Sigmoid colon (tissue), 7 donors: ENCODE measurements around the gene LMAN2. TPM values are rescaled to one million over a fixed set of nuclear protein-coding genes. Genes with fewer than 3 reads are reported as not detected.

Experiments used
- DNase-seq: peaks from one replicate; pipeline ENCODE4 v3.0.0-alpha.2; 2019
- H3K27ac ChIP-seq, 4 donors: fragments of 200-600 bp; sonication (generic); one replicate each; pipeline ENCODE4 v1.5.1; 2016 to 2019; ENCODE audit warnings: mild to moderate bottlenecking in 1 of 4
- H3K27me3 ChIP-seq, 3 donors: fragments of 200-600 bp; sonication (generic); one replicate each; pipeline ENCODE4 v1.5.1; 2019; ENCODE audit warnings: mild to moderate bottlenecking in 1 of 3
- H3K36me3 ChIP-seq, 4 donors: fragments of 200-600 bp; sonication (generic); one replicate each; pipeline ENCODE4 v1.5.1; 2016 to 2019
- H3K4me1 ChIP-seq, 4 donors: fragments of 200-600 bp; sonication (generic); one replicate each; pipeline ENCODE4 v1.5.1; 2017 to 2019
- H3K4me3 ChIP-seq, 4 donors: fragments of 200-600 bp; sonication (generic); one replicate each; pipeline ENCODE4 v1.5.1; 2017 to 2019; ENCODE audit warnings: mild to moderate bottlenecking in 2 of 4, moderate library complexity in 1 of 4
- H3K9me3 ChIP-seq, 4 donors: fragments of 200-600 bp in 3 of 4; sonication (generic) in 3 of 4; one replicate each; pipeline versions ENCODE4 v1.5.1 to v1.6.1; 2013 to 2019
- EP300 ChIP-seq, 4 donors: sonication (generic); formaldehyde crosslinking; IDR thresholded peaks; one replicate each; pipeline ENCODE4 v1.6.1; 2017; ENCODE audit warnings: antibody characterized with exemption in 4 of 4
- POLR2A ChIP-seq, 2 donors: fragments of 450-650 bp; IDR thresholded peaks; one replicate each; pipeline ENCODE4 v1.6.1; 2016; ENCODE audit warnings: antibody characterized with exemption in 2 of 2, mild to moderate bottlenecking in 2 of 2, moderate library complexity in 2 of 2
- POLR2AphosphoS5 ChIP-seq, 4 donors: sonication (generic); formaldehyde crosslinking; IDR thresholded peaks; one replicate each; pipeline ENCODE4 v1.6.1; 2017; ENCODE audit warnings: antibody characterized with exemption in 4 of 4
- WGBS, 2 donors: extraction: QIAGEN DNeasy Blood & Tissue Kit; methylation state at CpG; one replicate each; pipeline ENCODE4 v1.1.7; 2013; 5-methylcytosine and 5-hydroxymethylcytosine counted together
- intact Hi-C: fragments of 100-400 bp; cut with DNase I; formaldehyde crosslinking; loops from one replicate; pipeline ENCODE4 v1.15.1; 2023
- polyA plus RNA-seq, 3 donors: library from polyadenylated mRNA; stranded (reverse); fragments of 200-250 nt; gene quantifications; one replicate each; pipeline ENCODE4 v1.2.3, GENCODE V29; 2013
- total RNA-seq, 4 donors: library from RNA; depleted of rRNA; stranded (reverse); fragments of >200 nt; gene quantifications; one replicate each; pipeline ENCODE4 v1.1.0, GENCODE V29; 2016
- TF ChIP-seq, protein P1 (sequence below), 4 experiments: fragments of 450-650 bp in 3 of 4; fragments of 200-600 bp in 1 of 4; IDR thresholded peaks; one replicate each; pipeline ENCODE4 v1.5.1; 2016 to 2019; ENCODE audit warnings: antibody characterized with exemption in 4 of 4, mild to moderate bottlenecking in 3 of 4, moderate library complexity in 2 of 4
- donor health status: healthy with polysubstance abuse.
- donor health status: Bipolar disorder and iron deficiency.
- donor health status: healthy.

Gene LMAN2
- total and polyA plus RNA-seq, 7 donors: 62.5 to 244 (median 108) TPM

DNA sequence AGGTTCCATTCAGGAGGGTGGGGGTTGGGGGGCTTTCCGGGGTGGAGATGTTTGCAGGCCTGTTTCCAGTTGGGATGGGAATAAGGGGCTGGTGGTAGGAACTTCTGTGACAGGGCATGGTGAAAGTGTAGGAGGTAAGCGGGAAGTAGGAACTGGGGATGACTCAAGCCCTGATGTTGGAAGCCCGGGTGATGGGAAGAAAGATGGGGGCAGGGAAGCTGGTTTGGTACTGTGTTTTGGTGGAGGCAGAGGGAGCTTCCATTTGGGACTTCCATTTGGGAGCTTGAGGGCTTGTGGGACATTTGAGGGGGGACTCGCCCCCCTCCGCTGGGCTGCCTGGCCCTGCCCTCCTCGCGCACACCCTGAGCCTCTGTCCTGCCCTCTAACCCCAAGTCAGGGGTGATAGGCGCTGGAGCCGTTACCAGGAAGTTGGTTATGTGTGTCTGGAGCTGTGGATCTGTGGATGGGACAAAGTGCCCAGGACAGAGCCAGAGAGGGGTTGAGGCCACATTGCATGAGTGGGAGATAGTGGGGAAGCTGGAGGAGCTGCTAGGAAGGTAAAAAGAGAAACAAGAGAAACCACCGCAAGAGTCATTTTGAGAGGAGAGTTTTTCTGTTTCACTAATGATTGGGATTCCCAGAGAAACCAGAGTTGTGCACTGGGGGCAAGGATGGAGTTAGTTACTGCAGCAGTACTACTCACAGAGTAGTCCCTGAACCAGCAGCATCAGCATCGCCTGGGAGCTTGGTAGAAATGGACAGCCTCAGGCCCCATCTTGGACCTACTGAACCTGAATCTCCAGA, 12.9 kb upstream of the LMAN2 start:
- intact Hi-C loops: no loop called here
- H3K4me3 ChIP-seq: no peak overlapping the region
- no peaks in the 10 kb centered on the region for H3K9me3 ChIP-seq
- TF ChIP-seq POLR2AphosphoS5 (IDR thresholded peaks at IDR 0.05) (no peak), EP300 (IDR thresholded peaks at IDR 0.05) (no peak), POLR2A (IDR thresholded peaks at IDR 0.05) (no peak)
- TF ChIP-seq, protein P1, sequence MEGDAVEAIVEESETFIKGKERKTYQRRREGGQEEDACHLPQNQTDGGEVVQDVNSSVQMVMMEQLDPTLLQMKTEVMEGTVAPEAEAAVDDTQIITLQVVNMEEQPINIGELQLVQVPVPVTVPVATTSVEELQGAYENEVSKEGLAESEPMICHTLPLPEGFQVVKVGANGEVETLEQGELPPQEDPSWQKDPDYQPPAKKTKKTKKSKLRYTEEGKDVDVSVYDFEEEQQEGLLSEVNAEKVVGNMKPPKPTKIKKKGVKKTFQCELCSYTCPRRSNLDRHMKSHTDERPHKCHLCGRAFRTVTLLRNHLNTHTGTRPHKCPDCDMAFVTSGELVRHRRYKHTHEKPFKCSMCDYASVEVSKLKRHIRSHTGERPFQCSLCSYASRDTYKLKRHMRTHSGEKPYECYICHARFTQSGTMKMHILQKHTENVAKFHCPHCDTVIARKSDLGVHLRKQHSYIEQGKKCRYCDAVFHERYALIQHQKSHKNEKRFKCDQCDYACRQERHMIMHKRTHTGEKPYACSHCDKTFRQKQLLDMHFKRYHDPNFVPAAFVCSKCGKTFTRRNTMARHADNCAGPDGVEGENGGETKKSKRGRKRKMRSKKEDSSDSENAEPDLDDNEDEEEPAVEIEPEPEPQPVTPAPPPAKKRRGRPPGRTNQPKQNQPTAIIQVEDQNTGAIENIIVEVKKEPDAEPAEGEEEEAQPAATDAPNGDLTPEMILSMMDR (IDR thresholded peaks at IDR 0.05): no peak
- no peaks in the 10 kb centered on the region for H3K27me3 ChIP-seq
- no peak for DNase-seq
- WGBS, 2 donors: 60 to 74% methylated on average over 11 of the region's 11 CpGs
- H3K27ac ChIP-seq: no peak overlapping the region
- peaks cover 0 to 48% (median 38%) of the 10 kb centered on the region in 4 donors for H3K4me1 ChIP-seq
- no peaks in the 10 kb centered on the region for H3K36me3 ChIP-seq

DNA sequence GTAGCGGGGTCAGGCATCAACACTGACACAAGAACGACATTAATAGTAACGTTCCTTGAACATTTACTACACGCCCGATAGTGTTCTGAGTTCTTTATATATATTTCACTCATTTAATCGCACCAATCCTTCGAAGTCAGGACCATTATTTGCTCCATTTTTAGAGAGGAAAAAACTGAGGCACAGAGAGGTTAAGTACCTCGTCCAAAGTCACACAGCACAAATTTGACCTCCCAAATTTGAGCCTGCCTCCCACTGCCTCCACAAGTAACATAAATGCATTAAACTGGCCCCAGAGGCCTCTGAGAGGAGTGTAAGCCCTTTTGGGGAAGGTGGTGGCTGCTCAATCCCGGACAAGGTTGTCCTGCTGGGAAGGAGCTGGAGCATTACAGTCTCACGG, 12.1 kb upstream of the LMAN2 start:
- Histone ChIP-seq H3K27me3 (peaks cover 0 to 6% (median 0%) of the 10 kb centered on the region in 3 donors), H3K9me3 (no peaks in the 10 kb centered on the region), H3K4me1 (peaks cover 0 to 47% (median 38%) of the 10 kb centered on the region in 4 donors), H3K27ac (peak overlapping the region in 1 of 4 donors; percentile 54), H3K4me3 (peak overlapping the region; percentile 19 to 52 (median 45)), H3K36me3 (no peaks in the 10 kb centered on the region)
- no peak for DNase-seq
- TF ChIP-seq, protein P1 (IDR thresholded peaks at IDR 0.05): no peak
- TF ChIP-seq EP300 (IDR thresholded peaks at IDR 0.05) (no peak), POLR2A (IDR thresholded peaks at IDR 0.05) (no peak), POLR2AphosphoS5 (IDR thresholded peaks at IDR 0.05) (no peak)
- intact Hi-C loops: no loop called here
- WGBS, 2 donors: 24 to 58% methylated on average over 10 of the region's 10 CpGs

DNA sequence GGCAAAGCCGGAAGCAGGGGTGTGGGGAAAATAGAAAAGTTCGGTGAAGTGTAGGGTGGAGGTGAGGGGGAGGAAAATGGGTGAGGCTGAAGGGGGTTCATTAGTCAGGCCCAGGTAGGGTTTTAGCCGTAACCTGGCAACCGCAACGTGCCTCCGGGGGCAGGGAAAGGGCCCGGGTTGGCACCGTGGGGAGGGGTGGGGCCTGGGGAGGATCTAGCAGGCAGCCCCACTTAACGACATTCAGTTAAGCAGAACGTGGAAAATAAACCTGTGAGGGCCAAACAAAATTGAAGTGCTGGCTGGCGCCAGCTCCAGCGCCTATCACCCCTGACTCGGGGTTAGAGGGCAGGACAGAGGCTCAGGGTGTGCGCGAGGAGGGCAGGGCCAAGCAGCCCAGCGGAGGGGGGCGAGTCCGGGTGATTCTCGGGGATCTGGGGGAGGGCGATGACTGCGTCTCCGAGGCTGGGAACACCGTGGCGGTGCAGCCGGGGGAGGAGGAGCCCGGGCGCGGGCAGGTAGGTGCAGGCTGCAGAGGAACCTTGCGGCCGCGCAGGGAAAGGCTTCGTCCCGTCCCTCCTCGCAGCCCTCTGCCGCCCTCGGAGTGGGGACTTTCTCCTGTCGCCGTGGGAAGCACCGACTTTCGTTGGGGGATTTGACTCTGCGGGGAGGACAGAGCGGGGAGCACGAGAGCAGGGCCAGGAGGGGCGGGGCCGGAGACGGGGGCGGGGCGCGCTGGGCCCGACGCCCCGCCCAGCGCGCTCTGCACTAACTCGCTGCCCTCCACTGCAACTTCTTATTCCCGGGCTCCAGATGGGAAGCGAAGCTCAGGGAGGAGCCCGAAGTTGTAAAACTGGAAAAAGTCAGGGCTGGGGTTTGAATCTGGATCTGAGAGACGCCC, 11.4 kb upstream of the LMAN2 start:
- H3K27ac ChIP-seq: peak overlapping the region in 3 of 4 donors; percentile 10 to 54 (median 11)

DNA sequence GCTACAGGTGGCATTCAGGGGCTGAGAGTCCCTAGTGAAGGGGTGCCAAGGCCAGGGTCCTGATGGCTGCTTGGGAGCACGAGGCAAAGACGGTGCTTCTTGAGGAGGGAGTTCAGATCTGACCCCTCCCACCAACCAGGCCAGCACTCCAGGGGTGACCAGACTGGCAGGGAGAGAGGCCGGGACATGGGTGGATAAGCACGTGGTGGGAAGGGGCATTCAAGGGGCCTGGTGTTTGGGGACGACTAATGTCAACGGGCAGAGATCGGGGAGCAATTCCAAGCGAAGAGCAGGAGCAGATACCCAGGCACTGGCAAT, 10.8 kb upstream of the LMAN2 start:
- TF ChIP-seq, protein P1 (IDR thresholded peaks at IDR 0.05): no peak
- TF ChIP-seq POLR2AphosphoS5 (IDR thresholded peaks at IDR 0.05) (no peak), EP300 (IDR thresholded peaks at IDR 0.05) (no peak), POLR2A (IDR thresholded peaks at IDR 0.05) (no peak)
- intact Hi-C loops: no loop called here
- WGBS, 2 donors: 60 to 74% methylated on average over 8 of the region's 8 CpGs
- no peaks in the 10 kb centered on the region for H3K9me3 ChIP-seq
- DNase-seq: no peak
- no peak overlapping the region for H3K27ac ChIP-seq
- H3K4me1 ChIP-seq: peaks cover 0 to 37% (median 30%) of the 10 kb centered on the region in 4 donors
- peaks cover 0 to 12% (median 0%) of the 10 kb centered on the region in 3 donors for H3K27me3 ChIP-seq
- no peaks in the 10 kb centered on the region for H3K36me3 ChIP-seq
- no peak overlapping the region for H3K4me3 ChIP-seq

More for the DNA sequence above, 11.4 kb upstream of the LMAN2 start:
- TF ChIP-seq POLR2AphosphoS5 (IDR thresholded peaks at IDR 0.05) (no peak), POLR2A (IDR thresholded peaks at IDR 0.05) (no peak), EP300 (IDR thresholded peaks at IDR 0.05) (no peak)
- TF ChIP-seq, protein P1 (IDR thresholded peaks at IDR 0.05): no peak
- H3K36me3 ChIP-seq: no peaks in the 10 kb centered on the region
- peaks cover 0 to 12% (median 0%) of the 10 kb centered on the region in 3 donors for H3K27me3 ChIP-seq
- peak; percentile 69 for DNase-seq
- 3 to 7% methylated on average over 59 of the region's 59 CpGs for WGBS, 2 donors
- H3K4me1 ChIP-seq: peaks cover 0 to 44% (median 35%) of the 10 kb centered on the region in 4 donors
- H3K9me3 ChIP-seq: no peaks in the 10 kb centered on the region
- peak overlapping the region; percentile 19 to 52 (median 45) for H3K4me3 ChIP-seq
- intact Hi-C loops: no loop called here
